ENCODE data around the gene SF3A2.

SF3A2 gene

DNA sequence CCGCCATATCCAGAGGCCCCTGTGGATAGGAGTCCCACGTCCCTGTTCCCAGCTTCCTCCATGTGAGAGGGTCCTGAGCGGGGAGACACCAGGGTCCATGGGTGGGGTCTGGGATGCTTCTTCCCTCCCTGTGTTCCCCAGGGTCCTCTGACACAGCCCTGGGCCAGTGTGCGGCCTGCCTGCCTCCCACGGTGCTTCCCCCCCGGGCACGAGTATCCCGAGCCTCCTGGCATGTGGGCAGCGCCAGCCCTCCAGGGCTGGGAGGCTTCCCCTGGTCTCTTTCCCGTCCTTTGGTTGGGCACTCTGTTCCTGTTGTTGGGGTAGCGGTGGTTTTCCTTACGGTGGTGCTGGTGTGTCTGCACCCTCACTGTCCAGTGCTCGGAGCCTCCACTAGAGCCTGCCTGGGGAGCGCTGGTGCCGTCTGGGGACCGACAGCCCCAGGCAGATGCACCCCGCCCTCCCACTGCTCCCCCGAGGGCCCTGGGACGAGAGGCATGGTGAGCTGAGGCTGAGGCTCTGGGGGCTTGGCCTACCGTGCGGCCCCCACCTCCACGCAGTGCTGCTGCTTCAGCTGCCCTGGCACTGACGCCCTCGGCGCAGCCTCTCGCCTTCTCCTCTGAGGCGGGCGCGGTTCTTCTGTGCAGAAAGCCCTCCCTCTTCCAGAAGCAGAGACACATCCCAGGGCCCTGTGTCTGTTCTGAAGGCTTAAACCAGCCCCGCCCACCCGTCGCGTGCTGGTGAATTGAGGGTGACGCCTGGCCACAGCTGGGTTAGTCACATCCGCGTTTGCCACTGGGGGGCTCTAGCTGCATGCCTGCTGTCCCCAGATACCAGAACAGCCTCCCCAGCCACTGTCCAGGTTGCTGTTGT lies 28.4 kb upstream of the SF3A2 start:
- DNase-seq (ENCODE audit: low spot score) (no peak), FAIRE-seq (no peak)

- FAIRE-seq: no peak
- DNase-seq (ENCODE audit: low spot score): no peak
Measured at GRCh38 chr19:2208975-2209374, 27.6 kb upstream of the SF3A2 start.

GRCh38 chr19:2209408-2209807 lies 27.2 kb upstream of the SF3A2 start:
- FAIRE-seq: no peak
- no peak for DNase-seq (ENCODE audit: low spot score)

GRCh38 chr19:2210206-2210605 lies 26.4 kb upstream of the SF3A2 start:
- DNase-seq (ENCODE audit: low spot score): no peak
- FAIRE-seq: no peak

GRCh38 chr19:2210987-2211740 lies 25.5 kb upstream of the SF3A2 start:
- DNase-seq (ENCODE audit: low spot score): no peak

GRCh38 chr19:2212861-2213711 lies 23.5 kb upstream of the SF3A2 start:
- no peak for DNase-seq (ENCODE audit: low spot score)

More at GRCh38 chr19:2210987-2211740, 25.5 kb upstream of the SF3A2 start:
- FAIRE-seq: no peak

DNA sequence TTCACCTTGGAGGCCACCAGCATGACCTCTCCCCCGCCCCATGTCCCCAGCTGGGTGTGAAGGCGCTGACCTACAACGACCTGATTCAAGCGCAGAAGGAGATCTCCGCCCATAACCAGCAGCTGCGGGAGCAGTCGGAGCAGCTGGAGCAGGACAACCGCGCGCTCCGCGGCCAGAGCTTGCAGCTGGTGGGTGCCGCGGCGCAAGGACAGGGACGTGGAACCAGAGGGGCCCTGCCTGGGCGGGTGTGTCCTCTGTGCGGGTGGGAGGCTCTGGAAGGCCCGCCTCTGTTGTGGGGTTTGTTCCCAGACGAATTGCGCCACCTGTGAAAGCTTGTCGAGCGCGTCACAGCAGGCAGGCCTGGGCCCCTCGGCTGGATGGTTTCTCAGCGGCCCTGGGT lies 22.8 kb upstream of the SF3A2 start:
- DNase-seq (ENCODE audit: low spot score) (no peak), FAIRE-seq (no peak)

More at GRCh38 chr19:2212861-2213711, 23.5 kb upstream of the SF3A2 start:
- FAIRE-seq: no peak

- DNase-seq (ENCODE audit: low spot score) (no peak), FAIRE-seq (no peak)
Measured at GRCh38 chr19:2214251-2214650, 22.4 kb upstream of the SF3A2 start.

DNA sequence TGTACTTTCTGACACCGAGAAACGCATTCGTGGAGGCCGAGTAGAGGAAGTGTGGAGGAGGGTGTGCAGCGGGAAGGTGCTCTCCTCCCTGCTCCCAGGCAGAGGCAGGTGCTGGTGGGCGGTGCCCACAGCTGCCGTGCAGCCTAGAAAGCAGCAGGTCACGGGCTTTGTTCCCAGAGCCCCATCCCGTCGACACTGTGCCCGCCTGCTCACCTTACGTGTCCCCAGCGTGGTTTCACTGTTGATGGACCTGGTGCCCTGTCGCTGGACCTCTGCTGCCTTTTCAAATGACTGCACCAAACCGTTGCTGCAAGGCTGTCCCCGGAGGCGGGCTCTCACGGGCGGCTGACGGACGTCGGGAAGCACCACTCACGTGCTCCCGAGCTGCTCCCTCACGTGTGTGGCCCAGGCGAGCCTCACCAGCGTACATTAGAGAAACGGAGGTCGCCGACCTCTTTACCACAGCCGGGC lies 21.3 kb upstream of the SF3A2 start:
- FAIRE-seq (no peak), DNase-seq (ENCODE audit: low spot score) (no peak)

- DNase-seq (ENCODE audit: low spot score) (no peak), FAIRE-seq (no peak)
Measured at GRCh38 chr19:2216361-2217225, 20.0 kb upstream of the SF3A2 start.

DNA sequence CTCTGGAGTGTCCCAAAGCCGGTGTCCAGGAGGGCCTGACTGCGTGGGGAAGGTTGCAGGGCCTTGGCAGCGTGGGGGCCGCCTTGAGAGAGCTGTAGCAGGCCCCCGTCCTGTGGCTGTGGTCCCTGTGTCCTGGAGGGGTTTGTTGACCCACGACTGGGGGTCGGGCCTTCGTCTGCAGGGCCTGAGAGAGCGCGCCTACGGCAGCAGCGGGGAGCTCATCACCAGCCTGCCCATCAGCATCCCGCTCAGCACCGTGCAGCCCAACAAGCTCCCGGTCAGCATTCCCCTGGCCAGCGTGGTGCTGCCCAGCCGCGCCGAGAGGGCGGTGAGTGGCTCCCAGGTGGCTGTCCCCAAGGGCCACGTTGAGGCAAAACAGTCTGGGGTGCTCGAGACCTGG lies 19.0 kb upstream of the SF3A2 start:
- DNase-seq (ENCODE audit: low spot score) (no peak), FAIRE-seq (no peak)

- DNase-seq (ENCODE audit: low spot score): no peak
- no peak for FAIRE-seq
Measured at GRCh38 chr19:2219726-2220125, 16.9 kb upstream of the SF3A2 start.

DNA sequence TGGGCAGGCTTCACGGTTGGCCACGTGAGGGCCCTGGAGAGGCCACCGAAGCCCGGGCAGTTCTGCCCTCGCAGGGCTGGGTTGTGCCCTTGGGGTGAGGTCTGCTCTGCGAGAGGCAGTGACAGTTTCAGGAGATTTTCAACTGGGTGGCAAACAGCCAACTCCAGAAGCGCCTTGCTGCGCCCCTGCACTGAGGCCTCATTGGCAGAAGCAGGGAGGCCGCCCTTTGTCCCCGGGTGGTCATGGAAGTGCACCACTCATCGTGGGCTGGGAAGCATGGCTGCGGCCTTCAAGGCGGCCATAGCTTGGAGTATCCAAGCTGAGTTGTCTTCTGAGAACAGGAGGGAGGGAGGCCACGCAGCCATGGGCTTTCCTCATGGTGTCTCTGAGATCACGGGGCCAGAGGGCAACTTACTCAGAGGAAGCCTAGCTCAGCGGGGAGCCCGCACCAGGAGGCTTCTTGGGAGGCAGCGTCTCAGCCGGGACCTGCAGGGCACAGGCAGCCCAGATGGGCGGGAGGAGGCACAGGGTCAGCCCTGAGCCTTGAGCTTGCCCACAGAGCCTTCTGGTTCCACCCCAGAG lies 15.3 kb upstream of the SF3A2 start:
- DNase-seq (ENCODE audit: low spot score) (no peak), FAIRE-seq (no peak)

GRCh38 chr19:2221918-2222317 lies 14.7 kb upstream of the SF3A2 start:
- no peak for FAIRE-seq
- no peak for DNase-seq (ENCODE audit: low spot score)

DNA sequence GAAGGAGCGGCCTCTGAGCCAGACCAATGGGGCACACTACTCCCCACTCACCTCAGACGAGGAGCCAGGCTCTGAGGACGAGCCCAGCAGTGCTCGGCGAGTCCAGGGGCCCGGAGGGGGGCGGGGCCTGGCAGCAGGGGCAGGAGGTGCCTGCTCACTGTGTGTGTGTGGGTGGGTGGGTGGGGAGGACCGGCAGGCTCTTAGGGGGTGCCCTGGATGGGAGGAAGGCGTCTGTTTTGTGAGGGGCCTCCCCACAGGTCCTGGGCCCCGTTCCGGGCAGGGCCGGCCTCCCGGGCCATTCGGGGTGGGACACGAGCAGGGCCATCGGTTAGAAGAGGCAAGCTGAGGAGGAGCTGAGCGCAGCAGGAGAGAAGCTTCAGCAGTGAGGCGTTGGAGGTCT lies 13.2 kb upstream of the SF3A2 start:
- no peak for FAIRE-seq
- DNase-seq (ENCODE audit: low spot score): no peak

DNA sequence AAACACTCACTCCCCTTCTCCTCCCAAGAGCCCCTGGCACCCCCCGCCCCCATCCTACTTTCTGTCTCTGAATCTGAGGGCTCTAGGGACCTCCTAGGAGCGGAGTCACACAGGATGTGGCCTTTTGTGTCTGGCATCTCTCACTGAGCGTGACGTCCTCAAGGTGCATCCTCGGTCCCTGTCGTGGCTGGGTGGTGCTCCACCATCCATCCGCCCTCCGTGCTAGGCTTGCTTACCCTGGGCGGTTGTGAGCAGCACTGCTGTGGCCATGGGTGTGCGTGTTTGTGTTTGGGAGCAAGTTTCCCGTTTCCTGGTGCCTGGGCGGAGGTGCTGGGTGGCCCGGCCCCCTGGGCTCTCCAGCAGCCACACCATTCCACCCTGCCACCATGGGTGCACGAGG lies 12.7 kb upstream of the SF3A2 start:
- FAIRE-seq (no peak), DNase-seq (ENCODE audit: low spot score) (no peak)

GRCh38 chr19:2224754-2225349 lies 11.8 kb upstream of the SF3A2 start:
- DNase-seq (ENCODE audit: low spot score) (no peak), FAIRE-seq (no peak)

GRCh38 chr19:2225415-2226050 lies 11.1 kb upstream of the SF3A2 start:
- DNase-seq (ENCODE audit: low spot score) (no peak), FAIRE-seq (no peak)

GRCh38 chr19:2226051-2226839 lies 10.4 kb upstream of the SF3A2 start:
- FAIRE-seq (no peak), DNase-seq (ENCODE audit: low spot score) (no peak)

Measured in RCC 7860 (cell line).